HG02642 (cell line): Measurements from ENCODE around the gene TCL1B.
"Not testable (repeated sequence)": the region's sequence is repeated elsewhere in the genome, so short reads cannot be mapped to it uniquely, and the experiment has no call there.

Experiments
- ATAC-seq: cut with Tn5 transposase; IDR thresholded peaks from one replicate; pipeline ENCODE4 v1.9.1; 2021; ENCODE audit warnings: mild to moderate bottlenecking; ENCODE audit not compliant: unreplicated experiment, poor library complexity

Gene TCL1B

DNA sequence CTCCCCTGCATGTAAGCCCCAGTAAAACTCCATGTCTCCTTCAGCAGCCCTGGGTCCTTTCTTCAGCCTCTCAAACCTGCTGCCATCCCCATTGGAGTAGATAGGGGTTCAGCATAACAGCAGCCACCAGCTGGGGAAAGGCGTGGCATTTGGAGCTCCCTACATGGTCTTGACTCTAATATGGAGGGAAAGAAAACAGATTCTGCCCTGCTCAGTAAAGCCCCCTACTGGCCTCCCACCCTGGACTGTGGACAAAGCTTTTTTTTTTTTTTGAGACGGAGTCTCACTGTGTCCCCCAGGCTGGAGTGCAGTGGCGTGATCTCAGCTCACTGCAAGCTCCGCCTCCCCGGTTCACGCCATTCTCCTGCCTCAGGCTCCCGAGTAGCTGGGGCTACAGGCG lies 20.7 kb upstream of the TCL1B start:
- ATAC-seq, result not testable (repeated sequence)

DNA sequence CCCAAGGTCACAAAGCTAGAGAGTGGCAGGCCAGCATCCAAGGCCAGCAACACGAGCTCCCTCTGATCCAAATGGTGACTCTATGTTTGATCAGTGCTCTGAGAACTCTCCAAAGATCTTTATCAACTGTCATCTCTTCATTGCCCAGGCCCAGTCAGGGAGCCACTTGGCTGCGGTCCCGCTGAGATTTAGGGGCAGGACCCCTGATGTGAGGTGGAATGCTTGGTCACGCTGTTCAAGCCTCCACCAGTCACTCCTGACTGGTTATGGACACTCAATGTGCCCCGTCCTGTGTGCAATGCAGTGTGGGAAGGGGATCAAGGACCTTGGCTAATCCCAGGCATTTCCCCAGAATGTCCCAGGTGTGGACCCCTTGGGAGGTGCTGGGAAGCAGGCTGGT lies 19.8 kb upstream of the TCL1B start:
- ATAC-seq, result no peak

DNA sequence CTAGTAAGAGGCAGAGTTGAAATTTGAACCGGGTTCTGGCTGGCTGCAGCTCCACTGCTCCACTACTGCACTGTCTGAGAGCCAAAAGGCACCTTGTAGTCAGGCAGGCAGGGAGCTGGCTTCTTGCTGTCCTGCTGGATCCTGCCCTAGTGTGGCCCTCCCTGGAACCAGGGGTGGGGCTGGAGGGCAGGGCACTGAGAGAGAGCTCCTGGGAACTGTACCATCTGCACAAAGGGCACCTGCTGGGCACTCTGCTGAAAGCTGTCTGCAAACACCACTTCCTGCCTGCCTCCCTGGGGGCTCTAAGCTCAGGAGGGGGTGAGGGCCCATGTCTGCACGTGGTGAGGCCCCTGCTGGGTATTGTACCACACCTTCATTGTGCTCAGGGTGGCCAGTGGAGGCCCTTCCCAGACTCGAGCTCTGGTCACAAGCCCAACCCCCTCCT lies 19.0 kb upstream of the TCL1B start:
- no peak for ATAC-seq

DNA sequence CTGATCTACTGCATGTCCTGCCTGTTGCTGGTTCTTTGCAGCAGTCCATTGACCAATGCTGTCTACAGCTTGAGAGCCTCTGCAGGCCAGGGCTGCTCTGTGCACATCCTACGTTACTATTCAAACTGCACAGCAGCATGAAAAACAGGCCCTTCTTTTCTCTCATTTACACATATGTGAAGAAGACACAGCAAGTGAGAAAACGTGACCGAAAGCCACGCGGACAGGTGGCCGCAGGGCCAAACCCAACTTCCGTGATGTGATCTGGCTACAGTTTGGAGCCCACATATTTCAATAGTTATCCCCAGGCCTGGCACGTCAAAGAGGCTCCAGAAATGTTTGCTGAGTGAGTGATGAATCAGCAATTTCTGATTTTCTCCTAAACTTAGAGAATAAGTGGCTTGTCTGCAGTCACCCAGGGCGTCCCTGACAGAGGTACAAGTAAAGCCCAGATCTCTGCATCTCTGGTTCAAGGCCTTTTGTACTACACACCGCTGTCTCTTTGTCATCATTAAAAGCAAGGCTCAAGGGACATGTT lies 17.9 kb upstream of the TCL1B start:
- no peak for ATAC-seq

DNA sequence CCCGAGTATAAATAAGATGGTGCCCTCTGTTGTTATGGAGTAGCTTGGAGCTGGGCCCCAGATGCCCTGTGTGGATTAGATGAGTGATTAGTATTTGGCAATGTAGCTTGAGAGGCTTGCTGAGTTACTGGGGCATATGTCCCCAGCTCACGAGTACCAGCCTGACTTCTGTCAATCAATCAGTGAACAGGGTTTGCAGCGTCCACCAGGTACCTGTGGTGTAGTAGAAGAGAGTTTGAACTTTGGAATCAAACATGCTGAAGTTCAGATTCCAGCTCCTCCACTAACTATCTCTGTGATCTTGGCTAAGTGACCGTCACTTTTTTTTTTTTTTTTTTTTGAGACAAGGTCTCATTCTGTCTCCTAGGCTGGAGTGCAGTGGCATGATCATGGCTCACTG lies 11.6 kb upstream of the TCL1B start:
- ATAC-seq, result no peak

DNA sequence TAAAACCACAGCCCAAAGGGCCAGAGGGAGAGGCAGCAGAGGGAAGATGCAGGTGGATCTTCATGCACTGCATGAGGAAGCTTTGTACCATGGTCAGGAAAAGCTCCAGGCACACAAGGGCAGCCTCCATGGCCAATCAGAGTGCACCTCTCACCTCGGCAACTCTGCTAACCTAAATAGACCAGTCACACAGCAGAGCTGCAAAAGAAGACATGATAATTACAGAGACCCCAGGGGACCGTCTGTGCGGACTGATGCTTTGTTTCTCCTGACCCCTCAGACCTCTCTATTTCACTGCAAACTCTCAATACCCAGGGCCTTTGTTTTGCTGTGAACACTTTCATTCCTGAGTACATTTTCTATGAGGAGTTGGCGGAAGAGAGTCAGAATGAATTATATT lies 10.7 kb upstream of the TCL1B start:
- ATAC-seq, result no peak

DNA sequence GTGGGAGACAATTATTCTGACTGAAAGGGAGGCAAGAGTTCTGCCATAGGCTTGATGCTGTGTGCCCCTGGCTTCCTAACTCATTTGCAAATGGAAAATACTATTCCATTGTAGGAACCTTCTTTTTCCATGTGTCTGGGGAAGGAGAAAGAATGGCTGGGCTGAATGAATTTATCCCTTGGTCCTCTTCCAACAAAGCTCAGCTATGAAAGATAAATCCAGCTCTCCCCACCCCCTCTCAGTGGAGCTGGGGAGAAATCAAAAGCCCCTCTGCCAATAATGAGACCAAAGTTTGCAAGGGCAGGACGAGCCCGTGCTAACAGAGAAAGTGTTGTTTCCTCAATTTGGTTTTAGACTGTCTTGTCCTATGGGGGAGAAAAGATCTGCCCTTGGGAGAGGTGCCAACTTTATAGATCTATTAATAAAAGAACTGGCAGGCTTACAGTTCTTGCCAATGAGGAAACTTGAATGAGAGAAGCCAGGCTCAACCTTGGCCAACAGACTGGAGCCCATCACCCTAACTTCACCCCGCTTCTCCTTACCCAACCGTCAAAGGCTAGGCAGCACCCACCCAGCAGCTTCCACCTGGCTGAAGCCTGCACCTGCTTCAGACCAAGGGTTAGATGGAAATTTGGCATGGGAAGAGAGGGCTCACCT lies 8.9 kb upstream of the TCL1B start:
- ATAC-seq, result no peak

- no peak for ATAC-seq
Measured at GRCh38 chr14:95679148-95679815, 6.9 kb upstream of the TCL1B start.

- no peak for ATAC-seq
Measured at GRCh38 chr14:95679998-95680735, 6.1 kb upstream of the TCL1B start.

DNA sequence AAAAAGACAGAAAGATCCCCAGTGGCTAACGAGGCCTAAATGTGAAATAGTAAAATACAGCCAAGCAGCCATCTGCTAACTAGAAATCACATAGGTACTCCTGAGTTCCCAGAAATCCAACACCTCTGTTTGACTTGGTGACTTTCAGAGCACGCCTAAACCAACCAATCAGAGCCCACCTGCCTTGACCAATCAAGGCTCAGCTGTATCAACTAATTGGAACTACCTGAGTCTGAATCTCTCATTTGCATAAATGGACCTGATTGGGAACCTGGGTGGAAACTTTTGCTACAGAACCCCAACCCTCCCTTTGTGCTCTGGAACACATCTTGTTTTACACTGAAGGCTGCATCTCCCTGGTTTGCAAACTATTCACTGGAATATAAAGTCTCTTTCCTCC lies 5.1 kb upstream of the TCL1B start:
- no peak for ATAC-seq

- no peak for ATAC-seq
Measured at GRCh38 chr14:95683793-95684192, 2.4 kb upstream of the TCL1B start.

- ATAC-seq, result no peak
Measured at GRCh38 chr14:95686935-95687334, 709 bp downstream of the TCL1B start.

DNA sequence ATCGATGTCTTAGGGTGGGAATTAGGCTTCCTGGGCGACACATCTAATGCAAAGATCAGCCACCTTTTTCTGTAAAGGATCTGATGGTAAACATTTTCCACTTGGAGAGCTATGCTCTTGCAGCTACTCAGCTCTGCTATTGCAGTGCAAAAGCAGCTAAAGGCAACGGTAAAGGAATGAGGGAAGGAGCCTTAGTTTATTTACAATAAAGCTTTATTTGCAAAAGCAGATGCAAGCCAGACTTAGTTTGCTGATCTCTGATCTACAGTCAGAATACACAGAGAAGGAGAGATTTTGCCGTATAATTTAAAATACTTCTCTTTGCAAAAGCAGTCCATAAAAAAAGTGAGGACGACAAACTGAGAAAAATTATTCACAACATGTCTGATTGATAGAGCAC lies 3.2 kb downstream of the TCL1B start:
- no peak for ATAC-seq

DNA sequence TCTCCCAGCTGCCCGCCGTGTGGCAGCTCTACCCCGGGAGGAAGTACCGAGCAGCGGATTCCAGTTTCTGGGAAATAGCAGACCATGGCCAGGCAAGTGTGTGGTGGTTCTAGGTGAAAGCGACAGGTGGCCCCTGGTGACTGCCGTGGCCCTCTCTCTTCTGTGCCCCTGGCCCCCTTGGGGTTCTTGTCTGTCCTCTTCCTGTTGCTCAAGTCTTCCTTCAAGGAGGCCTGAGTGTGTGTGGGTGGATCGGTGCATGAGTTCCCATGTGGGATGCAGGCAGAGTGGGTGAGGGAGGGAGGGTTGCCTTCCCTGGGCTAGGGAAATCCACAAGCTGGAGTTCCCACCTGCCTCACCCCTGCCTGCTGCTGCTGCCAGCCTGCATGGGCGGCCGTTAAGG lies 4.6 kb downstream of the TCL1B start:
- ATAC-seq, result no peak

DNA sequence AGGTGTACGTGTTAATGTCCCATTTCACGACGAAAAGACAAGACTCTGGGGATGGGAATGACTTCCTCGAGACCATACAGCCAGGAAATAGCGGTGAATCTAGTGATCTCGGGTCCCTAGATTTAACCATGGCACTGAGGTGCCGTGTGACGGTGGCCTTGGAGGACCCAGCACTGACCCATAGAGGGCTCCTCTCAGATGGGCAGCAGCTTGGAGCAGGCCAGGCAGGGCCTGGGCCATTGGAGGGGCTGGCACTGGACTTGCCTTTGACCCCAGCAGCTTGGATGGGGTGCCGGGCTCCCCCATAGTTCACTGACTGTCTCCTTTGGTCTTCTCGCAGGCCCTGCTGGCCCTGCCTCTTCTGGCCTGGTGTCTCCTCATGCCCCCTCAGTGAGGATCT lies 5.4 kb downstream of the TCL1B start:
- no peak for ATAC-seq

GRCh38 chr14:95692109-95692508 lies 5.9 kb downstream of the TCL1B start:
- no peak for ATAC-seq

DNA sequence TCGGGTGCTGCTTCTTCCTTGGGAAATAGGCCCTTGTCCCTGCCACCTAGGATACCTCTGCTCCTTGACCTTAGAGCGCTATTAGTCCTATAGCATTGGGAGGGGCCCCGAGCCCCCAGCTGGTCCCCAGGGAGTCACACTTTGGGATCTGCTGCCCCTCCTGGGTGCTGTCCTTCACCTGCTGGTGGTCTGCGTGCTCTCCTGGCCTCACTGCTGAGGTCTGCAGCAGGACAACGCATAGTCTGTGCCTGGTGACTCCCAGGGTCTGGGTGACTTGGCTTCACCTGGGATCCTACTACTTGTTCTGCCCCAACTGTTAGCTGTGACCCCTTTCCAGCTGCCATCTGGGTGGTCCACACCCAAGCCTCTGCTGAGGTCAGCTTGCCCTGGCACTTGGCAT lies 8.8 kb downstream of the TCL1B start:
- ATAC-seq, result no peak

GRCh38 chr14:95695913-95696312 lies 9.7 kb downstream of the TCL1B start:
- ATAC-seq, result no peak

- ATAC-seq, result no peak
Measured at GRCh38 chr14:95696741-95697140, 10.5 kb downstream of the TCL1B start.

DNA sequence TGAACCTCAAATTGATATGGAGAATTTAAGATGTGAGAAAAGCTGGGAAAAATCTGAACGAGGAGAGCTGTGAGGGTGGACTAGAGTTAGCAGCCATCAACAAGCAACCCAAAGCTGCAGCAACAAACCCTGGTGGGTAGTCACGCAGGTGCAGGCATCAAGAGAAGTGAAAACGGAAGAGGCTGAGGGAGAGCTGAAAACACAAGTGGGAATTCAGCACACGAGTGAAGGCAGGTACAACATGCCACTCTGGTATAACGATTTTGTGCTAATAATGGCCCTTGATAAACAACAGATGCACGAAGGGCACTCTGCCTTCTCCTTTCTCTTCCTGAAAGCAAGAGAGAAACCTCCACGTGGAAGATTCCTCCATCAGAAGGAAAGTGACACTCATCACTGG lies 11.5 kb downstream of the TCL1B start:
- peak; percentile 64 for ATAC-seq

DNA sequence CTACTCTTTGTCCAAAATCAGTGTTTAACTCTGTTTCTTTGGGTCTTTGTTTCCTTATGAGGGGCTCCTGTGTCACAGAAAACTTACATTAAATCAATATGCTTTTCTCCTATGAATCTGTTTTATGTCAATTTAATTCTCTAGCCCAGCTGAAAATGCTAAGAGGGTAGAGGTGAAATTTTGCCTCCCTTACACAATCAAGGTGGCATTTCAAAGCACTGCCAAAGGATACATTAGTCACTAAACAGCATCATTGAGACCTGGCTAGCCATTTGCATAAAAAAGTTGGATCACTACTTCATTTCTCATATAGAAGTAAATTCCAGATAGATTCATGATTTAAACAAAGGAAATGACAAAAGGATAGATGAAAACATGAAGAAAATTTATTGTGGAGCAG lies 12.1 kb downstream of the TCL1B start:
- no peak for ATAC-seq
